Astrocyte (in vitro differentiated cells and primary cell): ENCODE results near the gene BCL2.

ENCODE experiments used
- CTCF ChIP-seq: IDR thresholded peaks from 2 replicates; pipeline ENCODE4 v1.5.1; 2011; ENCODE audit warnings: low read depth, mild to moderate bottlenecking, inconsistent platforms, low read length, moderate library complexity; ENCODE audit not compliant: insufficient read depth
- EZH2 ChIP-seq: IDR thresholded peaks from 2 replicates; pipeline ENCODE4 v1.6.1; 2012; ENCODE audit warnings: mild to moderate bottlenecking, low read length, inconsistent platforms; ENCODE audit not compliant: insufficient read depth

- TF ChIP-seq CTCF (no peak), EZH2 (no peak)
These were observed 18.1 kb downstream of the BCL2 start for GRCh38 chr18:63301434-63301833.
